ENCODE measurements around the gene ORC2. TPM values are rescaled to one million over a fixed set of nuclear protein-coding genes. Genes with fewer than 3 reads are reported as not detected.

ORC2 gene
- total and polyA plus RNA-seq, 10 of the 15 experiments (the other 5 are each of a cell fraction or from before 2014, with no cell fraction given): 6.1 to 36.9 (median 17.6) TPM

- H3K27me3 ChIP-seq (replicated peaks in 1 of 2; ENCODE audit: control insufficient read depth in 2 of 2, insufficient read depth in 2 of 2, low read length in 1 of 2): no peaks in the 10 kb centered on the region
- ChIA-PET CTCF (interaction anchor here (1.0 to 5.4 kb wide), 5 partner anchors 12 to 206 kb away, joined by 3 to 56 read pairs (median 3); partner anchors contain the start of genes CASP10, HYCC2, NDUFB3 and ORC2), RAD21 (ENCODE audit: unreplicated experiment) (interaction anchor here (1.0 to 2.9 kb wide), 3 partner anchors 11 to 92 kb away, joined by 3 to 10 read pairs (median 5); partner anchors contain the start of gene ORC2), POLR2A (interaction anchor here (0.5 to 1.5 kb wide), 2 partner anchors 11 to 12 kb away, joined by 5 to 6 read pairs; no protein-coding TSS in a partner anchor), SMC1A (ENCODE audit: uncharacterized antibody, unreplicated experiment) (interaction anchor here (0.8 to 4.9 kb wide), 8 partner anchors 8 to 201 kb away, joined by 3 to 26 read pairs (median 5); no protein-coding TSS in a partner anchor)
- H3K79me2 ChIP-seq (ENCODE audit: control insufficient read depth, insufficient read depth, low read length): no peaks in the 10 kb centered on the region
- no TSS peak for BruUV-seq (replicated peaks)
- intact Hi-C loops (cut with micrococcal nuclease; ENCODE audit: unreplicated experiment) (no loop called here), in situ Hi-C loops (cut with MboI) (no loop called here)
- H4K20me1 ChIP-seq (ENCODE audit: control insufficient read depth, insufficient read depth): no peaks in the 10 kb centered on the region
- no peak overlapping the region for H3K27ac ChIP-seq (ENCODE audit: control insufficient read depth, insufficient read depth)
- TF ChIP-seq KLF5 (IDR thresholded peaks at IDR 0.05; ENCODE audit: partially characterized antibody): no peak
- TF ChIP-seq HCFC1 (IDR thresholded peaks at IDR 0.05; ENCODE audit: low read length): no peak
- TF ChIP-seq KDM1A (IDR thresholded peaks at IDR 0.05; ENCODE audit: borderline replicate concordance): no peak
- TF ChIP-seq EED (IDR thresholded peaks at IDR 0.05; ENCODE audit: low read depth): no peak
- TF ChIP-seq USF2 (IDR thresholded peaks at IDR 0.05; ENCODE audit: borderline replicate concordance, low read depth, low read length): no peak
- no peak for TF ChIP-seq YY1 (IDR thresholded peaks at IDR 0.05; ENCODE audit: low read depth, low read length)
- H3K4me3 ChIP-seq: no peak overlapping the region
- FAIRE-seq (no peak), DNase-seq (ENCODE audit: low read depth, low spot score) (no peak), ATAC-seq (no peak)
- no peak overlapping the region for H3K4me2 ChIP-seq (ENCODE audit: control insufficient read depth, insufficient read depth)
- H3K36me3 ChIP-seq (ENCODE audit: control insufficient read depth in 2 of 2, insufficient read depth in 2 of 2, low read length in 1 of 2): peaks cover 3 to 5% of the 10 kb centered on the region in 2 experiments; a peak in 3 of 4 replicates
- no peak overlapping the region for H3K9ac ChIP-seq (ENCODE audit: control insufficient read depth, insufficient read depth, low read length)
- no peaks in the 10 kb centered on the region for H3K9me3 ChIP-seq (replicated peaks; ENCODE audit: control insufficient read depth, insufficient read depth, low read length)
- H3K4me1 ChIP-seq (ENCODE audit: control insufficient read depth, insufficient read depth, low read length): no peaks in the 10 kb centered on the region
- H2AFZ ChIP-seq (ENCODE audit: control insufficient read depth, low read depth, low read length): no peak overlapping the region
Measured at GRCh38 chr2:200976710-200977109, 13.2 kb upstream of the ORC2 start.

DNA sequence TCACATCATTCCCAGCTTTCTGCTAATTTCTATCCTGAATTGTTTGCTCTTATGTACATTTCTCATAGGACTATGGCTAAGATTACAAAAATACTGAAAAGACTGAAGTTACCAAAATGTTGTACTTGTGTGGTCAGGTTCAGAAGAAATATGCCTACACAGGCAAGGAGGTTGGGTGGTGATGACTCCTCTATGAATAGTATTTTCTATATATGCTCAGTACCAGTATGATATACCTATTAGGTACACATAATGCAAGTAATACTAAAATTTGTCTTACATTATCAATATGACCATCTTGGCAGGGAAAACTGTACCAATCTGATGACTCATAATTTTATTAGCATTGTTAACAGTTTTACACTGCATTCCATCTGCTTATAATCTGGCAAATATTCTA is 12.2 kb upstream of the ORC2 start:
- SMC1A ChIA-PET (ENCODE audit: uncharacterized antibody, unreplicated experiment): interaction anchor here (1.0 to 4.9 kb wide), 7 partner anchors 9 to 94 kb away, joined by 3 to 26 read pairs (median 10); partner anchors contain the start of gene ORC2
- H3K79me2 ChIP-seq (ENCODE audit: control insufficient read depth, insufficient read depth, low read length): no peaks in the 10 kb centered on the region
- CTCF ChIA-PET: interaction anchor here (0.5 to 5.4 kb wide), 5 partner anchors 11 to 96 kb away, joined by 3 to 56 read pairs (median 3); partner anchors contain the start of genes HYCC2, NDUFB3 and ORC2
- BruUV-seq (replicated peaks): no TSS peak
- no peak for DNase-seq (ENCODE audit: low read depth, low spot score)
- FAIRE-seq: no peak
- H3K4me3 ChIP-seq: no peak overlapping the region
- no peak overlapping the region for H2AFZ ChIP-seq (ENCODE audit: control insufficient read depth, low read depth, low read length)
- no peaks in the 10 kb centered on the region for H3K4me1 ChIP-seq (ENCODE audit: control insufficient read depth, insufficient read depth, low read length)
- no peak overlapping the region for H3K27ac ChIP-seq (ENCODE audit: control insufficient read depth, insufficient read depth)
- no peak overlapping the region for H3K4me2 ChIP-seq (ENCODE audit: control insufficient read depth, insufficient read depth)
- H3K27me3 ChIP-seq (replicated peaks in 1 of 2; ENCODE audit: control insufficient read depth in 2 of 2, insufficient read depth in 2 of 2, low read length in 1 of 2): no peaks in the 10 kb centered on the region
- ATAC-seq: no peak
- H4K20me1 ChIP-seq (ENCODE audit: control insufficient read depth, insufficient read depth): no peaks in the 10 kb centered on the region
- H3K36me3 ChIP-seq (ENCODE audit: control insufficient read depth in 2 of 2, insufficient read depth in 2 of 2, low read length in 1 of 2): peaks cover 0 to 3% of the 10 kb centered on the region in 2 experiments; a peak in 1 of 4 replicates
- no peak overlapping the region for H3K9ac ChIP-seq (ENCODE audit: control insufficient read depth, insufficient read depth, low read length)
- no peaks in the 10 kb centered on the region for H3K9me3 ChIP-seq (replicated peaks; ENCODE audit: control insufficient read depth, insufficient read depth, low read length)
- POLR2A ChIA-PET: no interaction called here
- intact Hi-C loops (cut with micrococcal nuclease; ENCODE audit: unreplicated experiment): no loop called here
- in situ Hi-C loops (cut with MboI): no loop called here
- RAD21 ChIA-PET (ENCODE audit: unreplicated experiment): interaction anchor here (0.8 to 2.9 kb wide), 4 partner anchors 9 to 202 kb away, joined by 3 to 10 read pairs (median 6); no protein-coding TSS in a partner anchor
- TF ChIP-seq TBL1XR1 (IDR thresholded peaks at IDR 0.05; ENCODE audit: low read depth, low read length) (no peak), RFX5 (IDR thresholded peaks at IDR 0.05; ENCODE audit: low read depth, low read length) (no peak), EGR1 (IDR thresholded peaks at IDR 0.05; ENCODE audit: borderline replicate concordance in 1 of 2, low read depth in 2 of 2, low read length in 2 of 2) (no peak), FOXM1 (IDR thresholded peaks at IDR 0.05; ENCODE audit: low read depth, low read length) (no peak), YY1 (IDR thresholded peaks at IDR 0.05; ENCODE audit: low read depth, low read length) (no peak), EP300 (IDR thresholded peaks at IDR 0.05; ENCODE audit: borderline replicate concordance in 1 of 2, control insufficient read depth in 1 of 2, low read depth in 2 of 2, low read length in 2 of 2) (no peak), RUNX3 (IDR thresholded peaks at IDR 0.05; ENCODE audit: low read length) (no peak), NR2F1 (conservative IDR thresholded peaks at IDR 0.05) (no peak), YBX1 (IDR thresholded peaks at IDR 0.05) (no peak), CBX3 (IDR thresholded peaks at IDR 0.05; ENCODE audit: borderline replicate concordance, low read depth) (no peak)
- TF ChIP-seq, protein P1, sequence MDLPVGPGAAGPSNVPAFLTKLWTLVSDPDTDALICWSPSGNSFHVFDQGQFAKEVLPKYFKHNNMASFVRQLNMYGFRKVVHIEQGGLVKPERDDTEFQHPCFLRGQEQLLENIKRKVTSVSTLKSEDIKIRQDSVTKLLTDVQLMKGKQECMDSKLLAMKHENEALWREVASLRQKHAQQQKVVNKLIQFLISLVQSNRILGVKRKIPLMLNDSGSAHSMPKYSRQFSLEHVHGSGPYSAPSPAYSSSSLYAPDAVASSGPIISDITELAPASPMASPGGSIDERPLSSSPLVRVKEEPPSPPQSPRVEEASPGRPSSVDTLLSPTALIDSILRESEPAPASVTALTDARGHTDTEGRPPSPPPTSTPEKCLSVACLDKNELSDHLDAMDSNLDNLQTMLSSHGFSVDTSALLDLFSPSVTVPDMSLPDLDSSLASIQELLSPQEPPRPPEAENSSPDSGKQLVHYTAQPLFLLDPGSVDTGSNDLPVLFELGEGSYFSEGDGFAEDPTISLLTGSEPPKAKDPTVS (IDR thresholded peaks at IDR 0.05; ENCODE audit: low read depth, low read length): no peak

Measured in GM12878 (cell line).